ENCODE measurements around the gene CNTNAP3. TPM values are rescaled to one million over a fixed set of nuclear protein-coding genes. Genes with fewer than 3 reads are reported as not detected.
"Not testable (repeated sequence)": the region's sequence is repeated elsewhere in the genome, so short reads cannot be mapped to it uniquely, and the experiment has no call there.

CNTNAP3 gene
- total and polyA plus RNA-seq, 2 donors (not counting 3 experiments of a cell fraction or from before 2014, with no cell fraction given) = 11.1 to 24.7 TPM

GRCh38 chr9:39030204-39031019, 257.6 kb downstream of the CNTNAP3 start:
- H4K20me1 ChIP-seq (replicated peaks; ENCODE audit: control insufficient read depth, extremely low read depth, insufficient read depth, low read length); CTCF ChIA-PET; H3K4me3 ChIP-seq (replicated peaks in 1 of 3; ENCODE audit: insufficient read depth in 1 of 3, low read depth in 1 of 3, low read length in 3 of 3); POLR2A ChIA-PET; intact Hi-C loops (cut with micrococcal nuclease); H3K9me3 ChIP-seq (replicated peaks; ENCODE audit: control insufficient read depth, insufficient read depth, low read length); H3K4me2 ChIP-seq (ENCODE audit: insufficient read depth, low read length); H3K9ac ChIP-seq (replicated peaks; ENCODE audit: extremely low read depth, insufficient read depth, low read length); FAIRE-seq; dilution Hi-C loops (cut with MboI; ENCODE audit: extremely low pct_ligation_motif_present, low sequenced_read_pairs); H3K36me3 ChIP-seq (ENCODE audit: control insufficient read depth in 2 of 2, extremely low read depth in 1 of 2, insufficient read depth in 2 of 2, low read length in 2 of 2); H3K27me3 ChIP-seq (ENCODE audit: control insufficient read depth in 2 of 2, insufficient read depth in 2 of 2, low read length in 2 of 2); H3K4me1 ChIP-seq (ENCODE audit: control insufficient read depth, extremely low read depth, insufficient read depth, low read length); H3K79me2 ChIP-seq (ENCODE audit: control insufficient read depth, insufficient read depth, low read length); H2AFZ ChIP-seq (ENCODE audit: low read depth, low read length); H3K9me1 ChIP-seq (replicated peaks; ENCODE audit: control insufficient read depth, extremely low read depth, insufficient read depth, low read length): not testable (repeated sequence)
- TF ChIP-seq FOS (IDR thresholded peaks at IDR 0.05; ENCODE audit: borderline replicate concordance, insufficient read depth, low read length) (peak; percentile 29), JUN (IDR thresholded peaks at IDR 0.05; ENCODE audit: borderline replicate concordance, insufficient read depth, insufficient read length, low read depth) (peak; percentile 42)
- TSS peak; percentile 59 for BruUV-seq (replicated peaks)
- H3K27ac ChIP-seq (ENCODE audit: insufficient read depth, low read depth, low read length) = peak overlapping the region; percentile 55
- DNase-seq (ENCODE audit: low read depth, low spot score) = peak; percentile 93

DNA sequence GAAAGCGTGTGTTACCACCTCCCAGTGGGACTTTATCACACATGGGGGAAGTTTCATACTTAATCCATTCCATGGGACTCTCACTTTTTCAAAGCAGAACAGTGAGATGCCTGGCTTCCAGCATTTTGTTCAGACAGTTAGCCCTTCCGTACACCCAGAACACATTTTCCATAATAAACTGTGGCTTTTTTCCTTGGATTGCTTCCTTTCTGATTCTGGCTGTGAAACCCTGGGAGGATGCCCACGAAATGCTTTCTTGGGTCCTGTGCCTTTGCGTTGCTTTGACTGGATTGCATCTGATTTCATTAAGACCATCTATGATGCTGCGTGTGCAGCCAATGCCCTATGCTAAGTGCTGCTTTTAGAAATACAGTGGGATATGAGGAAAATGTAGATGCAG, 259.1 kb downstream of the CNTNAP3 start:
- H3K4me3 ChIP-seq (replicated peaks in 1 of 3; ENCODE audit: insufficient read depth in 1 of 3, low read depth in 1 of 3, low read length in 3 of 3); H4K20me1 ChIP-seq (replicated peaks; ENCODE audit: control insufficient read depth, extremely low read depth, insufficient read depth, low read length); intact Hi-C loops (cut with micrococcal nuclease); H3K4me2 ChIP-seq (ENCODE audit: insufficient read depth, low read length); H3K27ac ChIP-seq (ENCODE audit: insufficient read depth, low read depth, low read length); H3K4me1 ChIP-seq (ENCODE audit: control insufficient read depth, extremely low read depth, insufficient read depth, low read length); H3K79me2 ChIP-seq (ENCODE audit: control insufficient read depth, insufficient read depth, low read length); BruUV-seq (replicated peaks); H3K9me3 ChIP-seq (replicated peaks; ENCODE audit: control insufficient read depth, insufficient read depth, low read length); H3K36me3 ChIP-seq (ENCODE audit: control insufficient read depth in 2 of 2, extremely low read depth in 1 of 2, insufficient read depth in 2 of 2, low read length in 2 of 2); H3K9me1 ChIP-seq (replicated peaks; ENCODE audit: control insufficient read depth, extremely low read depth, insufficient read depth, low read length); H3K9ac ChIP-seq (replicated peaks; ENCODE audit: extremely low read depth, insufficient read depth, low read length); H3K27me3 ChIP-seq (ENCODE audit: control insufficient read depth in 2 of 2, insufficient read depth in 2 of 2, low read length in 2 of 2); DNase-seq (ENCODE audit: low read depth, low spot score); dilution Hi-C loops (cut with MboI; ENCODE audit: extremely low pct_ligation_motif_present, low sequenced_read_pairs); FAIRE-seq; CTCF ChIA-PET; H2AFZ ChIP-seq (ENCODE audit: low read depth, low read length); POLR2A ChIA-PET: not testable (repeated sequence)

DNA sequence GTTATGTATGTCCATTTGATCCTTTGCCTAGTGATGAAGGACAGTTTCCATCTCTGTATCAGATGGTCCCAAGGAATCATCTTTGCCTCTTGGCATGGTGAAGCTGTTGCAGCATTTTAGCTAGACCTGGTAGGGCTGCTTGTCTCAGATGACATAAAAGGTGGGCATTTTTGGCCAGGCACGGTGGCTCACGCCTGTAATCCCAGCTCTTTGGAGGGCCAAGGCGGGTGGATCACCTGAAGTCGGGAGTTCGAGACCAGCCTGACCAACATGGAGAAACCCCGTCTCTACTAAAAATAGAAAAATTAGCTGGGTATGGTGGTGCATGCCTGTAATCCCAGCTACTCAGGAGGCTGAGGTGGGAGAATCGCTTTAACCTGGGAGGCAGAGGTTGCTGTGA, 259.8 kb downstream of the CNTNAP3 start:
- DNase-seq (ENCODE audit: low read depth, low spot score); H3K79me2 ChIP-seq (ENCODE audit: control insufficient read depth, insufficient read depth, low read length); dilution Hi-C loops (cut with MboI; ENCODE audit: extremely low pct_ligation_motif_present, low sequenced_read_pairs); H3K4me2 ChIP-seq (ENCODE audit: insufficient read depth, low read length); POLR2A ChIA-PET; intact Hi-C loops (cut with micrococcal nuclease); H3K4me1 ChIP-seq (ENCODE audit: control insufficient read depth, extremely low read depth, insufficient read depth, low read length); H3K27ac ChIP-seq (ENCODE audit: insufficient read depth, low read depth, low read length); H2AFZ ChIP-seq (ENCODE audit: low read depth, low read length); H3K9me3 ChIP-seq (replicated peaks; ENCODE audit: control insufficient read depth, insufficient read depth, low read length); H3K27me3 ChIP-seq (ENCODE audit: control insufficient read depth in 2 of 2, insufficient read depth in 2 of 2, low read length in 2 of 2); BruUV-seq (replicated peaks); FAIRE-seq; H3K4me3 ChIP-seq (replicated peaks in 1 of 3; ENCODE audit: insufficient read depth in 1 of 3, low read depth in 1 of 3, low read length in 3 of 3); H3K9me1 ChIP-seq (replicated peaks; ENCODE audit: control insufficient read depth, extremely low read depth, insufficient read depth, low read length); H4K20me1 ChIP-seq (replicated peaks; ENCODE audit: control insufficient read depth, extremely low read depth, insufficient read depth, low read length); H3K9ac ChIP-seq (replicated peaks; ENCODE audit: extremely low read depth, insufficient read depth, low read length); H3K36me3 ChIP-seq (ENCODE audit: control insufficient read depth in 2 of 2, extremely low read depth in 1 of 2, insufficient read depth in 2 of 2, low read length in 2 of 2): not testable (repeated sequence)
- CTCF ChIA-PET = interaction anchor here (1.5 kb wide), 1 partner anchor 12 kb away, joined by 4 read pairs; no protein-coding TSS in a partner anchor

DNA sequence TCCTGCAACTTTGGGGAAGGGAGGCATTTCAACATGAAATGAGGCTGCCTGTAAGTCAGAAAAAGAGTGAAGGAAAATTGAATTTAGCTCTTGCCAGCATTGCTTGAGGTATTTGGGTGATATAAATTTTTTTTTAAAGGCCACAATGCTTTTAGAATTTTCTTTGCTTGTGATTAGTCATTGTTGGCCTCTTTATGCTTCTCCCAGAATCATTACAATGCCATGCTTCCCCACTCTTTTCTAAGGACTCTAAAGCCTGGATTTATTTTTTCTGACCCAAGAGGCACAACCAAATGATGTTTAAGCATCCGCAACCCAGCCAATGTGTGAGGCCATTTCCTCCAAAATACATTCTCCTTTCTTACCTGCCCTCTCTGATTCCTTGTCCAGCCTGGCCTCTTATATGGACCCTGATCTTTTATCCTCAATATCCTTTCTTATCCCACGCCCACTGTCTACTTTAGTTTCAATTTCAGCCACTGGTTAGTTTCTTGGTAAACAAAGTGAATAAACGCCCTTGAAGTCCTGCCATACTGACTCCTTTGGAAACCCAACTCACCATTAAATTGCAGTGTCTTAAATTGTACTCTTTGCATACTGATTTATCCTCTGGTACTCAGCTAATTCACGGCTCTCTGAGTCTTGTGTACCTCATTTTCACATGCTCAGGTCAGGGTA, 261.9 kb downstream of the CNTNAP3 start:
- H3K79me2 ChIP-seq (ENCODE audit: control insufficient read depth, insufficient read depth, low read length); H3K4me1 ChIP-seq (ENCODE audit: control insufficient read depth, extremely low read depth, insufficient read depth, low read length); DNase-seq (ENCODE audit: low read depth, low spot score); H3K9me1 ChIP-seq (replicated peaks; ENCODE audit: control insufficient read depth, extremely low read depth, insufficient read depth, low read length); H3K9me3 ChIP-seq (replicated peaks; ENCODE audit: control insufficient read depth, insufficient read depth, low read length); FAIRE-seq; BruUV-seq (replicated peaks); H2AFZ ChIP-seq (ENCODE audit: low read depth, low read length); intact Hi-C loops (cut with micrococcal nuclease); H3K9ac ChIP-seq (replicated peaks; ENCODE audit: extremely low read depth, insufficient read depth, low read length); H3K4me3 ChIP-seq (replicated peaks in 1 of 3; ENCODE audit: insufficient read depth in 1 of 3, low read depth in 1 of 3, low read length in 3 of 3); H3K27ac ChIP-seq (ENCODE audit: insufficient read depth, low read depth, low read length); H3K36me3 ChIP-seq (ENCODE audit: control insufficient read depth in 2 of 2, extremely low read depth in 1 of 2, insufficient read depth in 2 of 2, low read length in 2 of 2); CTCF ChIA-PET; dilution Hi-C loops (cut with MboI; ENCODE audit: extremely low pct_ligation_motif_present, low sequenced_read_pairs); H3K4me2 ChIP-seq (ENCODE audit: insufficient read depth, low read length); POLR2A ChIA-PET; H4K20me1 ChIP-seq (replicated peaks; ENCODE audit: control insufficient read depth, extremely low read depth, insufficient read depth, low read length); H3K27me3 ChIP-seq (ENCODE audit: control insufficient read depth in 2 of 2, insufficient read depth in 2 of 2, low read length in 2 of 2): not testable (repeated sequence)

Measured in endothelial cell of umbilical vein (primary cell).